Jurkat, Clone E6-1 (cell line): ENCODE measurements around the gene IRAK2.
"Not testable (repeated sequence)": the region's sequence is repeated elsewhere in the genome, so short reads cannot be mapped to it uniquely, and the experiment has no call there.

Source experiments
- DNase-seq: peaks from one replicate; pipeline ENCODE4 v3.0.0-alpha.2; 2011; ENCODE audit warnings: low read depth, low spot score
- H3K4me3 ChIP-seq: 2 replicates; pipeline ENCODE4 v1.5.1; 2011; ENCODE audit warnings: mild to moderate bottlenecking, low read length, control low read depth, moderate library complexity

Gene IRAK2

GRCh38 chr3:10244009-10244408, 79.3 kb downstream of the IRAK2 start:
- no peak overlapping the region for H3K4me3 ChIP-seq
- DNase-seq = no peak

GRCh38 chr3:10245081-10245712, 80.5 kb downstream of the IRAK2 start:
- H3K4me3 ChIP-seq = no peak overlapping the region
- no peak for DNase-seq

- H3K4me3 ChIP-seq = peak overlapping the region; percentile 29
- no peak for DNase-seq
Observed at GRCh38 chr3:10247679-10248183, 83.0 kb downstream of the IRAK2 start.

GRCh38 chr3:10248184-10248983, 83.7 kb downstream of the IRAK2 start, which contains the start of gene TATDN2:
TATDN2 (plus strand) TSS chr3:10248459; CDS start chr3:10249201, 742 bp downstream.
- H3K4me3 ChIP-seq = peak within 1 kb of the TSS; percentile 97
- peak; percentile 98 for DNase-seq

- DNase-seq = no peak
- peak overlapping the region; percentile 97 for H3K4me3 ChIP-seq
Observed at GRCh38 chr3:10248984-10249748, 84.4 kb downstream of the IRAK2 start.

GRCh38 chr3:10249833-10250232, 85.1 kb downstream of the IRAK2 start:
- no peak for DNase-seq
- peak overlapping the region; percentile 97 for H3K4me3 ChIP-seq

- H3K4me3 ChIP-seq = no peak overlapping the region
Observed at GRCh38 chr3:10251006-10251405, 86.3 kb downstream of the IRAK2 start.

GRCh38 chr3:10253731-10254130, 89.0 kb downstream of the IRAK2 start:
- no peak for DNase-seq
- H3K4me3 ChIP-seq = no peak overlapping the region

More at GRCh38 chr3:10251006-10251405, 86.3 kb downstream of the IRAK2 start:
- DNase-seq = no peak

GRCh38 chr3:10255835-10256234, 91.1 kb downstream of the IRAK2 start:
- H3K4me3 ChIP-seq = no peak overlapping the region
- DNase-seq = no peak

- no peak overlapping the region for H3K4me3 ChIP-seq
- DNase-seq = no peak
Observed at GRCh38 chr3:10259036-10259435, 94.3 kb downstream of the IRAK2 start.

GRCh38 chr3:10259798-10260197, 95.1 kb downstream of the IRAK2 start:
- H3K4me3 ChIP-seq = no peak overlapping the region
- DNase-seq = no peak

GRCh38 chr3:10260211-10260701, 95.5 kb downstream of the IRAK2 start:
- no peak for DNase-seq
- no peak overlapping the region for H3K4me3 ChIP-seq

- no peak overlapping the region for H3K4me3 ChIP-seq
- no peak for DNase-seq
Observed at GRCh38 chr3:10262027-10262426, 97.3 kb downstream of the IRAK2 start.

GRCh38 chr3:10263646-10264363, 99.1 kb downstream of the IRAK2 start:
- no peak overlapping the region for H3K4me3 ChIP-seq
- peak; percentile 42 for DNase-seq

- no peak for DNase-seq
- H3K4me3 ChIP-seq = no peak overlapping the region
Observed at GRCh38 chr3:10265833-10266232, 101.1 kb downstream of the IRAK2 start.

- H3K4me3 ChIP-seq, DNase-seq: not testable (repeated sequence)
Observed at GRCh38 chr3:10266936-10267335, 102.2 kb downstream of the IRAK2 start.

GRCh38 chr3:10268116-10268515, 103.4 kb downstream of the IRAK2 start:
- no peak for DNase-seq
- H3K4me3 ChIP-seq = no peak overlapping the region

GRCh38 chr3:10268930-10269329, 104.2 kb downstream of the IRAK2 start:
- H3K4me3 ChIP-seq = no peak overlapping the region
- no peak for DNase-seq

GRCh38 chr3:10269443-10269842, 104.7 kb downstream of the IRAK2 start:
- H3K4me3 ChIP-seq = no peak overlapping the region
- no peak for DNase-seq
